ENCODE measurements around the gene HOXD8.

GRCh38 chr2:176158186-176158591 lies 28.7 kb downstream of the HOXD8 start:
- TF ChIP-seq CTCF (IDR thresholded peaks at IDR 0.05) (no peak), EP300 (IDR thresholded peaks at IDR 0.05) (no peak)

All from upper lobe of left lung (tissue), 4 donors.